UCSD-AML1 (cell line): ENCODE data around the gene IL17REL.
A peak's percentile ranks its signal among the peaks of the same experiment; 100 is the strongest.

Experiments
- DNase-seq: peaks from one replicate; lab custom pipeline; 2025; ENCODE audit not compliant: unreplicated experiment; lab: John Stamatoyannopoulos, UW

The IL17REL gene

GRCh38 chr22:49969751-49970527 is 42.6 kb downstream of the IL17REL start:
- no peak for DNase-seq

- no peak for DNase-seq
Measured at GRCh38 chr22:49968831-49969661, 43.5 kb downstream of the IL17REL start.

- DNase-seq = no peak
Measured at GRCh38 chr22:49968313-49968830, 44.2 kb downstream of the IL17REL start.

- DNase-seq = no peak
Measured at GRCh38 chr22:49967706-49968208, 44.8 kb downstream of the IL17REL start.

- DNase-seq = no peak
Measured at GRCh38 chr22:49966774-49967705, 45.5 kb downstream of the IL17REL start.

GRCh38 chr22:49966041-49966773 is 46.4 kb downstream of the IL17REL start:
- no peak for DNase-seq

- no peak for DNase-seq
Measured at GRCh38 chr22:49965091-49966040, 47.2 kb downstream of the IL17REL start.

- DNase-seq = no peak
Measured at GRCh38 chr22:49964136-49965090, 48.2 kb downstream of the IL17REL start.

GRCh38 chr22:49963647-49964026 is 48.9 kb downstream of the IL17REL start:
- DNase-seq = no peak

- no peak for DNase-seq
Measured at GRCh38 chr22:49962751-49963646, 49.6 kb downstream of the IL17REL start.

GRCh38 chr22:49962012-49962750 is 50.4 kb downstream of the IL17REL start:
- peak; percentile 84 for DNase-seq

- DNase-seq = no peak
Measured at GRCh38 chr22:49961601-49962011, 51.0 kb downstream of the IL17REL start.

- no peak for DNase-seq
Measured at GRCh38 chr22:49961005-49961600, 51.5 kb downstream of the IL17REL start.

- peak; percentile 98 for DNase-seq
Measured at GRCh38 chr22:49960159-49961004, 52.2 kb downstream of the IL17REL start, which contains the start of gene PIM3. TSS of gene PIM3 (plus strand) at chr22:49960772. CDS start at chr22:49960948, 176 bp downstream.

- DNase-seq = no peak
Measured at GRCh38 chr22:49959782-49960158, 52.8 kb downstream of the IL17REL start.
